ENCODE measurements around the gene FAM171A1. TPM values are rescaled to one million over a fixed set of nuclear protein-coding genes. Genes with fewer than 3 reads are reported as not detected.

The FAM171A1 gene
- total RNA-seq, 1 experiment from 2014 or later, result 19.2 TPM

DNA sequence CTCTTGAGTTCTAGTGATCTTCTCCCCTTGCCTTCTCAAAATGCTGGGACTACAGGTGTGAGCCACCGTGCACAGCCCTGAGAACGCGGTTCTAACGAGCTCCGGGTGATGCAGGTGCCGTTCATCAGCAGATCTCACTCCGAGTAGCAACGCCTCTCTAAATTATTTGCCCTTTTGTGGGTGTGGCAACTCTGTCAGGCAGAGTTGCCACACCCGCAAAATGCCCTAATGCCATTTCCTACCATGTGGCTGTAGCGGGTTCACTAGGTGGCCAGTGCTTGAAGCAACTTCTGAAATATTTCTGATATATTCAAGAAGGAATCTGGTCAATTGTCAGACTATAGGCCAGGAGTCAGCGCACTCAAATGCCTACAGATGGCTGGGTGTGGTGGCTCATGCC lies 139.7 kb downstream of the FAM171A1 start:
- ATAC-seq (no peak), DNase-seq (ENCODE audit: low read depth, low spot score) (no peak)
- Histone ChIP-seq H3K9me3 (ENCODE audit: control insufficient read depth, insufficient read depth, low read depth, low read length) (no peaks in the 10 kb centered on the region), H3K36me3 (ENCODE audit: control insufficient read depth, insufficient read depth, low read length) (no peaks in the 10 kb centered on the region), H3K4me1 (ENCODE audit: control insufficient read depth, insufficient read depth, low read length) (no peaks in the 10 kb centered on the region), H3K27me3 (ENCODE audit: control insufficient read depth, insufficient read depth, low read length) (no peaks in the 10 kb centered on the region), H3K4me3 (ENCODE audit: low read depth in 2 of 2, low read length in 2 of 2) (no peak overlapping the region), H3K27ac (ENCODE audit: low read length) (no peak overlapping the region)
- POLR2A ChIA-PET, result no interaction called here
- in situ Hi-C loops (cut with HindIII; ENCODE audit: low pct_unique_long_range_greater_than_20kb, low sequenced_read_pairs) (no loop called here), intact Hi-C loops (cut with micrococcal nuclease; ENCODE audit: unreplicated experiment) (no loop called here)
- no peak for TF ChIP-seq TCF7L2 (IDR thresholded peaks at IDR 0.05; ENCODE audit: low read depth, low read length)
- TF ChIP-seq, protein P1, sequence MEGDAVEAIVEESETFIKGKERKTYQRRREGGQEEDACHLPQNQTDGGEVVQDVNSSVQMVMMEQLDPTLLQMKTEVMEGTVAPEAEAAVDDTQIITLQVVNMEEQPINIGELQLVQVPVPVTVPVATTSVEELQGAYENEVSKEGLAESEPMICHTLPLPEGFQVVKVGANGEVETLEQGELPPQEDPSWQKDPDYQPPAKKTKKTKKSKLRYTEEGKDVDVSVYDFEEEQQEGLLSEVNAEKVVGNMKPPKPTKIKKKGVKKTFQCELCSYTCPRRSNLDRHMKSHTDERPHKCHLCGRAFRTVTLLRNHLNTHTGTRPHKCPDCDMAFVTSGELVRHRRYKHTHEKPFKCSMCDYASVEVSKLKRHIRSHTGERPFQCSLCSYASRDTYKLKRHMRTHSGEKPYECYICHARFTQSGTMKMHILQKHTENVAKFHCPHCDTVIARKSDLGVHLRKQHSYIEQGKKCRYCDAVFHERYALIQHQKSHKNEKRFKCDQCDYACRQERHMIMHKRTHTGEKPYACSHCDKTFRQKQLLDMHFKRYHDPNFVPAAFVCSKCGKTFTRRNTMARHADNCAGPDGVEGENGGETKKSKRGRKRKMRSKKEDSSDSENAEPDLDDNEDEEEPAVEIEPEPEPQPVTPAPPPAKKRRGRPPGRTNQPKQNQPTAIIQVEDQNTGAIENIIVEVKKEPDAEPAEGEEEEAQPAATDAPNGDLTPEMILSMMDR (IDR thresholded peaks at IDR 0.05), result no peak
- TF ChIP-seq POLR2AphosphoS5 (IDR thresholded peaks at IDR 0.05; ENCODE audit: low read depth, low read length), result no peak
- no TSS peak for BruUV-seq (replicated peaks)
- CTCF ChIA-PET, result no interaction called here

DNA sequence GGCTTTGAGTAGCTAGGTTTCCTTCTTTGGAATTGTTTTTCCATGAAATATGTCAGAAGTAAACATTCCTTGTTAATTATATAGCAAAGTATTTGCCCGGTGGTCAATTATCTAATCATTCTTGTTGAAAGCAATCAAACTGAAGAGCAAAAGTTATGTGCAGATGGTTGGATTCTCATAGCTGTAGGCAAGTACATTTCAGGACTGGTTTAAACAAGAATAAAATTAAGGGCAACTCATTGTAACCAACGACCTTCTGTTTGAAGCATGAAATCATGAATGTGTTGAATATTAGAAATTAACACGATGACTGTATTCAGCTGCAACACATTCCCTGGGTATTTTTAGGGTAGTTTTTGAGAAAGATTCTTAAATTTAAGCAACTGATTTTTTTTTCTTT lies 140.8 kb downstream of the FAM171A1 start:
- Histone ChIP-seq H3K27ac (ENCODE audit: low read length) (no peak overlapping the region), H3K36me3 (ENCODE audit: control insufficient read depth, insufficient read depth, low read length) (no peaks in the 10 kb centered on the region), H3K9me3 (ENCODE audit: control insufficient read depth, insufficient read depth, low read depth, low read length) (no peaks in the 10 kb centered on the region), H3K4me3 (ENCODE audit: low read depth in 2 of 2, low read length in 2 of 2) (no peak overlapping the region), H3K27me3 (ENCODE audit: control insufficient read depth, insufficient read depth, low read length) (no peaks in the 10 kb centered on the region), H3K4me1 (ENCODE audit: control insufficient read depth, insufficient read depth, low read length) (no peaks in the 10 kb centered on the region)
- no TSS peak for BruUV-seq (replicated peaks)
- TF ChIP-seq, protein P1 (IDR thresholded peaks at IDR 0.05), result no peak
- TF ChIP-seq POLR2AphosphoS5 (IDR thresholded peaks at IDR 0.05; ENCODE audit: low read depth, low read length), result no peak
- TF ChIP-seq, protein P2, sequence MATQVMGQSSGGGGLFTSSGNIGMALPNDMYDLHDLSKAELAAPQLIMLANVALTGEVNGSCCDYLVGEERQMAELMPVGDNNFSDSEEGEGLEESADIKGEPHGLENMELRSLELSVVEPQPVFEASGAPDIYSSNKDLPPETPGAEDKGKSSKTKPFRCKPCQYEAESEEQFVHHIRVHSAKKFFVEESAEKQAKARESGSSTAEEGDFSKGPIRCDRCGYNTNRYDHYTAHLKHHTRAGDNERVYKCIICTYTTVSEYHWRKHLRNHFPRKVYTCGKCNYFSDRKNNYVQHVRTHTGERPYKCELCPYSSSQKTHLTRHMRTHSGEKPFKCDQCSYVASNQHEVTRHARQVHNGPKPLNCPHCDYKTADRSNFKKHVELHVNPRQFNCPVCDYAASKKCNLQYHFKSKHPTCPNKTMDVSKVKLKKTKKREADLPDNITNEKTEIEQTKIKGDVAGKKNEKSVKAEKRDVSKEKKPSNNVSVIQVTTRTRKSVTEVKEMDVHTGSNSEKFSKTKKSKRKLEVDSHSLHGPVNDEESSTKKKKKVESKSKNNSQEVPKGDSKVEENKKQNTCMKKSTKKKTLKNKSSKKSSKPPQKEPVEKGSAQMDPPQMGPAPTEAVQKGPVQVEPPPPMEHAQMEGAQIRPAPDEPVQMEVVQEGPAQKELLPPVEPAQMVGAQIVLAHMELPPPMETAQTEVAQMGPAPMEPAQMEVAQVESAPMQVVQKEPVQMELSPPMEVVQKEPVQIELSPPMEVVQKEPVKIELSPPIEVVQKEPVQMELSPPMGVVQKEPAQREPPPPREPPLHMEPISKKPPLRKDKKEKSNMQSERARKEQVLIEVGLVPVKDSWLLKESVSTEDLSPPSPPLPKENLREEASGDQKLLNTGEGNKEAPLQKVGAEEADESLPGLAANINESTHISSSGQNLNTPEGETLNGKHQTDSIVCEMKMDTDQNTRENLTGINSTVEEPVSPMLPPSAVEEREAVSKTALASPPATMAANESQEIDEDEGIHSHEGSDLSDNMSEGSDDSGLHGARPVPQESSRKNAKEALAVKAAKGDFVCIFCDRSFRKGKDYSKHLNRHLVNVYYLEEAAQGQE (IDR thresholded peaks at IDR 0.05; ENCODE audit: insufficient read depth in 1 of 2, low read depth in 2 of 2, low read length in 1 of 2), result no peak
- no peak for TF ChIP-seq TCF7L2 (IDR thresholded peaks at IDR 0.05; ENCODE audit: low read depth, low read length)
- TF ChIP-seq SIN3A (IDR thresholded peaks at IDR 0.05; ENCODE audit: borderline replicate concordance, insufficient read depth, low read depth, low read length), result no peak
- DNase-seq (ENCODE audit: low read depth, low spot score) (no peak), ATAC-seq (no peak)
- intact Hi-C loops (cut with micrococcal nuclease; ENCODE audit: unreplicated experiment) (no loop called here), in situ Hi-C loops (cut with HindIII; ENCODE audit: low pct_unique_long_range_greater_than_20kb, low sequenced_read_pairs) (no loop called here)
- CTCF ChIA-PET, result no interaction called here
- POLR2A ChIA-PET, result no interaction called here

DNA sequence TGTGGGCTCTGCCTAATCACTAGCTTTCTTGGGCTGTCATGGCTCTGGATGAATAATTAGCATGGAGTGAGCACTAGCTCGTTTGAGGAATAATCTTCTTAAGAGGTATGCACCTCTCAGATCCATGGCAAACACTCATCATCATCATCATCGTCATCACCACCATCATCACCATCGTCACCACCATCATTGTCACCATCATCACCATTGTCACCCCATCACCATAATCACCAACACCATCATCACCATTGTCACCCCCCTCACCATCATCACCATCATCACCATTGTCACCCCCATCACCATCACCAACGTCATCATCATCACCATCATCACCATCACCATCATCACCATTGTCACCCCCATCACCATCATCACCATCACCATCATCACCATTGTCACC lies 141.8 kb downstream of the FAM171A1 start:
- no peaks in the 10 kb centered on the region for H3K36me3 ChIP-seq (ENCODE audit: control insufficient read depth, insufficient read depth, low read length)
- intact Hi-C loops (cut with micrococcal nuclease; ENCODE audit: unreplicated experiment), result no loop called here
- H3K27me3 ChIP-seq (ENCODE audit: control insufficient read depth, insufficient read depth, low read length), result no peaks in the 10 kb centered on the region
- no peak for ATAC-seq
- in situ Hi-C loops (cut with HindIII; ENCODE audit: low pct_unique_long_range_greater_than_20kb, low sequenced_read_pairs), result no loop called here
- H3K27ac ChIP-seq (ENCODE audit: low read length), result no peak overlapping the region
- DNase-seq (ENCODE audit: low read depth, low spot score), result no peak
- H3K4me1 ChIP-seq (ENCODE audit: control insufficient read depth, insufficient read depth, low read length), result no peaks in the 10 kb centered on the region
- TF ChIP-seq, protein P2 (IDR thresholded peaks at IDR 0.05; ENCODE audit: insufficient read depth in 1 of 2, low read depth in 2 of 2, low read length in 1 of 2), result no peak
- no peak for TF ChIP-seq POLR2AphosphoS5 (IDR thresholded peaks at IDR 0.05; ENCODE audit: low read depth, low read length)
- no peak for TF ChIP-seq TCF7L2 (IDR thresholded peaks at IDR 0.05; ENCODE audit: low read depth, low read length)
- no peak for TF ChIP-seq SIN3A (IDR thresholded peaks at IDR 0.05; ENCODE audit: borderline replicate concordance, insufficient read depth, low read depth, low read length)
- no peak overlapping the region for H3K4me3 ChIP-seq (ENCODE audit: low read depth in 2 of 2, low read length in 2 of 2)
- ChIA-PET CTCF (no interaction called here), POLR2A (no interaction called here)
- no peaks in the 10 kb centered on the region for H3K9me3 ChIP-seq (ENCODE audit: control insufficient read depth, insufficient read depth, low read depth, low read length)
- BruUV-seq (replicated peaks), result no TSS peak
